ENCODE data around the gene SIK1. TPM values are rescaled to one million over a fixed set of nuclear protein-coding genes. Genes with fewer than 3 reads are reported as not detected.

The SIK1 gene
- total RNA-seq, 3 donors from 2014 or later: 14.0 to 19.6 (median 16.7) TPM

DNA sequence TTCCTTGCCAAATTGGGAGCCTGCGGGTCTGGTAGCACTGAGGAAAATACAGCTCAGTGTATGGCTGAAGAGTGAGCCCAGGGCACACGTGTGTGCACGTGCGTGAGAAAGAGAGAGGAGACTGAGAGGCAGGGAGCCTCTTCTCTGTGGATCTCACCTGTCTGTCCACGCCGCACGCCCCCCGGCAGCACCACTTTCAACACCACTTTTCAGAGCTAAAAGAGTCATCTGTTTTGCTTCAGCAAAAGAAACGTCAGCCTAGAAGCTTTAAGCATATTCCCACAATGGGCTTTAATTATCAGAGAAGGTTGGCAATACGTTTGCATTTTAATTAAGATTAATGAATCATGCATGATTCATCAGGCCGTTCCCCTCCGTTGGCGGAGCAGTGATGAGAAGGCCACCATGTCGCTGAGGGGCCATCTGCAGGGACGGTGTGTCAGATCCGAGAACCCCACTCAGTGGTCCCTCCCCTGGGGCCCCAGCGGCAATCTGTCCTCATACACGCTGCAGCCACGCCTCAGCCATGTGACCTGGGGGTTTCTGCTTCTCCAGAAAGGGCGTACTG is 56.8 kb downstream of the SIK1 start:
- no peaks in the 10 kb centered on the region for H3K27me3 Mint-ChIP-seq (ENCODE audit: low read depth)
- peaks cover 1% of the 10 kb centered on the region for H3K4me1 Mint-ChIP-seq (ENCODE audit: low read depth)
- no peak for ATAC-seq
- H3K4me3 Mint-ChIP-seq: no peak overlapping the region
- no peak for DNase-seq
- H3K36me3 Mint-ChIP-seq (ENCODE audit: insufficient read depth): no peaks in the 10 kb centered on the region
- H3K9me3 Mint-ChIP-seq: no peaks in the 10 kb centered on the region

- DNase-seq: no peak
- no peak for ATAC-seq
- Mint-ChIP-seq H3K9me3 (no peaks in the 10 kb centered on the region), H3K4me3 (no peak overlapping the region), H3K4me1 (ENCODE audit: low read depth) (peaks cover 1% of the 10 kb centered on the region), H3K27me3 (ENCODE audit: low read depth) (no peaks in the 10 kb centered on the region), H3K36me3 (ENCODE audit: insufficient read depth) (no peaks in the 10 kb centered on the region)
These were observed 57.3 kb downstream of the SIK1 start for GRCh38 chr21:43369596-43370090.

- no peak for ATAC-seq
- Mint-ChIP-seq H3K4me3 (no peak overlapping the region), H3K36me3 (ENCODE audit: insufficient read depth) (no peaks in the 10 kb centered on the region), H3K27me3 (ENCODE audit: low read depth) (no peaks in the 10 kb centered on the region), H3K4me1 (ENCODE audit: low read depth) (peaks cover 1% of the 10 kb centered on the region), H3K9me3 (no peaks in the 10 kb centered on the region)
- DNase-seq: no peak
These were observed 57.8 kb downstream of the SIK1 start for GRCh38 chr21:43369124-43369523.

DNA sequence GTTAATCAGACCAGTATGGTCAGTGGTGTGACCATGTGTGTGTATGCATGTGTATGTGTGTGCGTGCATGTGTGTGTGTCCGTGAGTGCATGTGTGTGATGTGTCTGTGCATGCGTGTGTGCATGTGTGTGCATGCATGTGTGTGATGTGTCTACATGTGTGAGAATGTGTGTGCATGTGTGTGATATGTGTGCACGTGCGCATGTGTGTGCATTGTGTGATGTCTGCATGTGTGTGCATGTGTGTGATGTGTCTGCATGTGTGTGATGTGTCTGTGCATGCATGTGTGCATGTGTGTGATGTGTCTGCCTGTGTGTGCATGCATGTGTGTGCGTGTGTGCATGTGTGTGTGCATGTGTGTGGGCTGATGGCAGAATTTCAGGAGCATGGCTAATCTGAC is 58.2 kb downstream of the SIK1 start:
- no peaks in the 10 kb centered on the region for H3K9me3 Mint-ChIP-seq
- DNase-seq: no peak
- no peaks in the 10 kb centered on the region for H3K27me3 Mint-ChIP-seq (ENCODE audit: low read depth)
- no peaks in the 10 kb centered on the region for H3K36me3 Mint-ChIP-seq (ENCODE audit: insufficient read depth)
- ATAC-seq: no peak
- no peak overlapping the region for H3K4me3 Mint-ChIP-seq
- H3K4me1 Mint-ChIP-seq (ENCODE audit: low read depth): peaks cover 1% of the 10 kb centered on the region

DNA sequence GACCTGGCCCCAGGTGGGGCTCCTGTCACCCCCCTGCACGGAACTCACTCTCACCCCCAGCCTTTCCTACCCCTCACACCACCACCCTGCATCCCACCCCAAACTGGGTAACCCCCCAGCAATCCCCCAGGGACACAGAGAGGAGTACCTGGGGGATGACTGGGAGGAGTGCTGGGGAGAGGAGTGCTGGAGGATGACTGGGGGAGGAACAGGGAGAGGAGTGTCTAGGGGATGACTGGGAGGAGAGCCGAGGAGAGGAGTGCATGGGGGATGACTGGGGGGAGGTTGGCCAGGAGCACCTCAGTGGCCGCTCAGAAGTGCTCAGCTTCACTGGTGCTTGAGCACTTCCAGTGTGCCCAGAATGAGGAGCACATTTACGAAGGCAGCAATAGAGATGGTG is 59.1 kb downstream of the SIK1 start:
- Mint-ChIP-seq H3K4me3 (no peak overlapping the region), H3K36me3 (ENCODE audit: insufficient read depth) (no peaks in the 10 kb centered on the region), H3K4me1 (ENCODE audit: low read depth) (peaks cover 8% of the 10 kb centered on the region), H3K9me3 (no peaks in the 10 kb centered on the region), H3K27me3 (ENCODE audit: low read depth) (no peaks in the 10 kb centered on the region)
- DNase-seq (no peak), ATAC-seq (no peak)

- Mint-ChIP-seq H3K4me1 (ENCODE audit: low read depth) (peaks cover 13% of the 10 kb centered on the region), H3K27me3 (ENCODE audit: low read depth) (no peaks in the 10 kb centered on the region), H3K9me3 (no peaks in the 10 kb centered on the region), H3K4me3 (no peak overlapping the region), H3K36me3 (ENCODE audit: insufficient read depth) (no peaks in the 10 kb centered on the region)
- ATAC-seq: no peak
- DNase-seq: no peak
These were observed 59.6 kb downstream of the SIK1 start for GRCh38 chr21:43367296-43367695.

DNA sequence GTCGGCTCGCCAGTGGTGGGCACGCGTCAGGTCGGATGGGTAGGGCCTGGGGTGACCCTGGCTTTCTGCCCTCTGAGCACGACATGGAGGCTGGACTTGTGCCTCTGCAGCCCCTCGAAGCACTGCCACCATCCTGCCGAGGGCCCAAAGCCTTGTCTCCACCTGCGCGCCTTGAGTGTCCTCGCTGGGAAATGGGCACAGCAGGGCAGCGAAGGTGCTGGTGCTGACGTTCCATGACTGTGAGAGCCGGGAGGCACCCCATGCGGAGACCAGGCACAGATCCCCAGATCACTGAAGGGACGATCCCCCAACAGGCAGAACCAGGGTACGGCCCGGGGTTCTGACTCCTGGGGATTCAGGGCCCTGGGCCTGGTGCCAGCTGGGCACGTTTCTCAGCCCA is 60.3 kb downstream of the SIK1 start:
- no peaks in the 10 kb centered on the region for H3K27me3 Mint-ChIP-seq (ENCODE audit: low read depth)
- H3K9me3 Mint-ChIP-seq: no peaks in the 10 kb centered on the region
- no peak overlapping the region for H3K4me3 Mint-ChIP-seq
- no peaks in the 10 kb centered on the region for H3K36me3 Mint-ChIP-seq (ENCODE audit: insufficient read depth)
- DNase-seq (no peak), ATAC-seq (no peak)
- H3K4me1 Mint-ChIP-seq (ENCODE audit: low read depth): peaks cover 16% of the 10 kb centered on the region

- H3K4me3 Mint-ChIP-seq: no peak overlapping the region
- peaks cover 24% of the 10 kb centered on the region for H3K4me1 Mint-ChIP-seq (ENCODE audit: low read depth)
- DNase-seq (no peak), ATAC-seq (no peak)
- no peaks in the 10 kb centered on the region for H3K9me3 Mint-ChIP-seq
- no peaks in the 10 kb centered on the region for H3K27me3 Mint-ChIP-seq (ENCODE audit: low read depth)
- H3K36me3 Mint-ChIP-seq (ENCODE audit: insufficient read depth): no peaks in the 10 kb centered on the region
These were observed 61.1 kb downstream of the SIK1 start for GRCh38 chr21:43365611-43366426.

- Mint-ChIP-seq H3K27me3 (ENCODE audit: low read depth) (no peaks in the 10 kb centered on the region), H3K36me3 (ENCODE audit: insufficient read depth) (no peaks in the 10 kb centered on the region), H3K9me3 (no peaks in the 10 kb centered on the region), H3K4me1 (ENCODE audit: low read depth) (peaks cover 24% of the 10 kb centered on the region), H3K4me3 (no peak overlapping the region)
- ATAC-seq (no peak), DNase-seq (no peak)
These were observed 62.0 kb downstream of the SIK1 start for GRCh38 chr21:43364851-43365424.

Other genes with a start within 250 kb of the SIK1 start
- gene HSF2BP, start 232.4 kb upstream of the SIK1 start, total RNA-seq: 1 to 10 TPM; 1.7 to 2.1 (median 1.9) TPM
- gene RRP1B, start 232.4 kb upstream of the SIK1 start, total RNA-seq: 100 to 1,000 TPM; 106 to 132 (median 115) TPM